HepG2 (cell line): ENCODE measurements around the gene C2orf81. TPM values are rescaled to one million over a fixed set of nuclear protein-coding genes. Genes with fewer than 3 reads are reported as not detected.

Experiments
- ARHGAP35 ChIP-seq: sonication (generic); formaldehyde crosslinking; IDR thresholded peaks from 2 replicates; pipeline ENCODE4 v1.9.0; 2022; ENCODE audit warnings: mild to moderate bottlenecking, inconsistent platforms, moderate library complexity, missing genetic modification reagents, borderline replicate concordance
- ATF7 ChIP-seq, 2 experiments: fragments of 450-650 bp in 1 of 2; sonication (generic) in 1 of 2; formaldehyde crosslinking in 1 of 2; IDR thresholded peaks; 2 replicates each; pipeline versions ENCODE4 v1.4.0 to v1.6.1; 2016 to 2020; ENCODE audit warnings: antibody characterized with exemption in 1 of 2, mild to moderate bottlenecking in 1 of 2, missing genetic modification reagents in 1 of 2
- CEBPZ ChIP-seq: IDR thresholded peaks from 2 replicates; pipeline ENCODE4 v1.6.1; 2012; ENCODE audit warnings: low read length, improper control_type of control experiment
- GZF1 ChIP-seq: sonication (generic); formaldehyde crosslinking; IDR thresholded peaks from 2 replicates; pipeline ENCODE4 v1.5.1; 2020; ENCODE audit warnings: mild to moderate bottlenecking, missing genetic modification reagents
- TAF15 ChIP-seq: fragments of 200-400 bp; formaldehyde crosslinking; IDR thresholded peaks from one replicate; pipeline ENCODE4 v1.6.1; 2018; ENCODE audit warnings: mild to moderate bottlenecking, low read depth, low read length; ENCODE audit not compliant: poor library complexity, severe bottlenecking
- TFDP1 ChIP-seq: IDR thresholded peaks from 2 replicates; pipeline ENCODE4 v1.6.1; 2016; ENCODE audit warnings: missing compliant biosample characterization, missing genetic modification reagents, borderline replicate concordance
- ZBTB4 ChIP-seq: sonication (generic); formaldehyde crosslinking; IDR thresholded peaks from 2 replicates; pipeline ENCODE4 v1.4.0; 2020; ENCODE audit warnings: missing genetic modification reagents, mild to moderate bottlenecking, borderline replicate concordance
- ZHX2 ChIP-seq, 2 experiments: sonication (generic) in 1 of 2; formaldehyde crosslinking in 1 of 2; IDR thresholded peaks; 2 replicates each; pipeline versions ENCODE4 v1.6.1 to v1.9.0; 2014 to 2022; ENCODE audit warnings: antibody characterized with exemption in 1 of 2, borderline replicate concordance in 1 of 2, inconsistent platforms in 1 of 2, low read depth in 1 of 2, missing genetic modification reagents in 1 of 2
- ZNF816 ChIP-seq: sonication (generic); formaldehyde crosslinking; IDR thresholded peaks from 2 replicates; pipeline ENCODE4 v1.8.0; 2022; ENCODE audit warnings: missing genetic modification reagents, mild to moderate bottlenecking, borderline replicate concordance
- polyA plus RNA-seq, 8 experiments: library from polyadenylated mRNA; depleted of rRNA in 3 of 8; stranded (reverse) in 7 of 8; unstranded in 1 of 8; fragments of >200 nt; fragmentation: Illumina TruSeq in 4 of 8; extraction: Trizol in 4 of 8; gene quantifications; 2 replicates each; pipeline versions ENCODE4 v1.2.1 to v1.2.3, GENCODE V29; 2011 to 2016; ENCODE audit warnings: low read depth in 4 of 8, missing spikeins in 1 of 8, mixed read lengths in 1 of 8; ENCODE audit not compliant: insufficient read depth in 1 of 8
- total RNA-seq, 5 experiments: library from RNA; depleted of rRNA; stranded (reverse); fragments of >200 nt; fragmentation: Illumina TruSeq; extraction: Trizol; gene quantifications; 2 replicates each; pipeline ENCODE4 v1.2.3, GENCODE V29; 2016; ENCODE audit warnings: low read depth in 1 of 5

The C2orf81 gene
- total and polyA plus RNA-seq, 2 of the 13 experiments (the other 11 are each of a cell fraction or from before 2014, with no cell fraction given), result 0.15 to 0.17 TPM

- peak; percentile 72 for TF ChIP-seq TFDP1 (CRISPR knock-in tag)
- peak; percentile 98 for TF ChIP-seq TAF15
- no peak for TF ChIP-seq CEBPZ
- TF ChIP-seq ATF7 (IDR thresholded peaks at IDR 0.05), result no peak
- TF ChIP-seq ATF7 (CRISPR knock-in tag; IDR thresholded peaks at IDR 0.05), result no peak; the same call in 1 of the 2 replicates
- no peak for TF ChIP-seq ZHX2 (IDR thresholded peaks at IDR 0.05; ENCODE audit: low read depth)
- no peak; the same call in 1 of the 2 replicates for TF ChIP-seq ZHX2 (CRISPR knock-in tag; IDR thresholded peaks at IDR 0.05; ENCODE audit: borderline replicate concordance)
- no peak for TF ChIP-seq ZBTB4
- peak; percentile 77; the same call in 1 of the 2 replicates for TF ChIP-seq ARHGAP35 (CRISPR knock-in tag)
- no peak for TF ChIP-seq ZNF816 (CRISPR knock-in tag)
- TF ChIP-seq GZF1 (CRISPR knock-in tag), result peak; percentile 92
These were observed 19.2 kb upstream of the C2orf81 start (continued) for GRCh38 chr2:74440378-74441169.
